ENCODE data around the gene IFT57.

DNA sequence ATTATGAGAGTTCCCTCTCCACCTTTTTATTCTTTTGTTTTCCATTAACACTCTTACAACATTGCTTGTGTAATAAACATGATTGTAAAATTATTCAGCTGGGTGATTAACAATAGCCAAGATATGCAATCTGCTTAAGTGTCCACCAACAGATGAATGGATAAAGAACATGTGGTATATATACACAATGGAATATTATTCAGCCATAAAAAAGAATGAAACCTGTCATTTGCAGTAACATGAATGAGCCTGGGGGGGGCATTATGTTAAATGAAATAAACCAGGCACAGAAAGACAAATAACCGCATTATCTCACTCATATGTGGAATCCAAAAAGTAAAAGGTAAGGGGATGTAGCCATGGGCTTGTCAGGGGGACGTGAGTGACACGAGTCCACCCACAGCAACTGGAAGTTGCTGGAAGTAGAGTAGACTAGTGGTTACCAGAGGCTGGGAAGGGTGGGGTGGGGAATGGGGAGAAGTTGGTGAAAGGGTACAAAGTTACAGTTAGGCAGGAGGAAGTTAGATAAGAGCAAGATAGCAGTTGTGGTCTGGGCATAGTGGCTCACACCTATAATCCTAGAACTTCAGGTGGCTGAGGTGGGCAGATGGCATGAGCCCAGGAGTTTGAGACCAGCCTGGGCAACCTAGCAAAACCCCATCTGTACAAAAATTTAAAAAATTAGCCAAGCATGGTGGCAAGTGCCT lies 102.7 kb downstream of the IFT57 start:
- TF ChIP-seq POLR2AphosphoS5 (IDR thresholded peaks at IDR 0.05; ENCODE audit: low read depth, low read length) (no peak), POLR2A (IDR thresholded peaks at IDR 0.05; ENCODE audit: low read depth, low read length) (no peak), TAF1 (IDR thresholded peaks at IDR 0.05; ENCODE audit: borderline replicate concordance, low read depth, low read length) (no peak)

Data from GM12892 (cell line).